ENCODE data around the gene PRKN.

GRCh38 chr6:162533009-162533400 lies 194.6 kb downstream of the PRKN start:
- TF ChIP-seq CTCF (conservative IDR thresholded peaks at IDR 0.05; ENCODE audit: low read depth, low read length) (no peak), EZH2 (IDR thresholded peaks at IDR 0.05; ENCODE audit: borderline replicate concordance, low read depth, low read length, poor library complexity, severe bottlenecking) (no peak)

Measured in A673 (cell line).